Measurements from ENCODE around the gene GAD1.

- TF ChIP-seq MAZ (IDR thresholded peaks at IDR 0.05; ENCODE audit: borderline replicate concordance, low read depth, low read length) (no peak), CTCF (conservative IDR thresholded peaks at IDR 0.05; ENCODE audit: low read depth, low read length) (no peak)
Measured at GRCh38 chr2:170881840-170882239, 65.2 kb downstream of the GAD1 start.

Measured in IMR-90 (cell line).